Activated CD8-positive, alpha-beta memory T cell treated with anti-CD3 and anti-CD28 coated beads, Interleukin-2, amount 50 U/mL, for 24 hours (primary cell): ENCODE results near the gene RAC2.

Source experiments
- DNase-seq: peaks from one replicate; pipeline ENCODE4 v3.0.0-alpha.2; 2020; ENCODE audit errors: extremely low read depth

The RAC2 gene

DNA sequence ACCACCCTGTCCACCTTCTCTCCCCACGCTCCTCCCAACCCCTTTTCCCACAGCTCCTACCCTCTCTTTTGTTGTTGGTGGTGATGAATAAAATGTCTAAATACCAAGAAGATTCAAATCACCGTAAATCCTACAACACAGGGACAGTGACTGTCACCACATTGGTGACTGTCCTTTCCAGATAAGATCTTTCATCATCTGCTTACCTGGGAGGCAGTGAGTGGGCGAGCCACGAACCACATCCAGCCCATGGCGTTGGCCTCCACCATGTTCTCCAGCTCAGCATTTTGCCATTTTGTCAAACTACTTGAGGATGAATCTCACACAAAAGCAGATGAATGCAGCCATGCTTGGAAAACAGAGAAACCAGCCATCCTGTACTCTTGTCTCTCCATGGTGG is 31.6 kb upstream of the RAC2 start:
- DNase-seq, result no peak

DNA sequence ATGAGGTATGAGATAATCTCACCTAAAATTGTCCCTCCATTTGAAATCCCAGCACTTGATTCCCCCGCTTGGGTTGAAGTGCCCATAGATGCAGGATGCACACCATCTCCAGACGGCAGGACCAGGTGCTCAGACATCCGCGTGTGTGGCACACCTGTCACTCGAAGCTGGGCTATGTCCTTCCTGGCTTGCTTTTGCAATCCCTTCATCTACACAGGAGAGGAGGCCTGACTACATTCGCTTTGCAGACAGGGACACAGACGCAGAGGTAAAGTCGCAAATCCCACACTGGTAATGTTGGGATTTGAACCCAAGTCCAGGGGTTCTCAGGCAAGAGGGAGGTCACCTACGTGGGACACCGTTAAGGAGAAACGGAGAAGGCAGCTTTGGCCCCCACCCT is 31.1 kb upstream of the RAC2 start:
- DNase-seq, result no peak

DNA sequence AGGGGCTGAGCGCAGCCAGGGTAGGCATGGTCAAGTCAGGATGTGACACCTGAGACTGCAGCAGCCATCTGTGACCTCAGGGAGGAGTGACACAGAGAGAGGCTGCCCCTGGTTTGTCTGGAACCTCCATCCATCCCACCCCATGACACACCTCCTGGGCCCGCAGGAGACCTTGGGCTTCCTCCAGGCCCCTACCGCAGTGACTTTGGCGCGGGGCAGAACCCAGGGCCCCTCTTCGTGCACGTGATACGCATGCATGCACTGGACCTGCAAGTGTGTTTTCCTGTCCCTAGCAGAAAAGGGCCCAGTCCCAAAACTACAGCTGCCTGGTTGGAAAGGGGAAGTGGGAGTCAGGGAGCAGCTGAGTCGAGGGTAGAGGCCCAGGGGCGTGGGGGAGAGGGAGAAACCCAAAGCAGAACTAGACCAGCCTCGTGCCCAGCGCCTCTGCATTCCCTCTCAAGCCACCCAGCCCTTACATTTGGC is 30.4 kb upstream of the RAC2 start:
- DNase-seq, result no peak

DNA sequence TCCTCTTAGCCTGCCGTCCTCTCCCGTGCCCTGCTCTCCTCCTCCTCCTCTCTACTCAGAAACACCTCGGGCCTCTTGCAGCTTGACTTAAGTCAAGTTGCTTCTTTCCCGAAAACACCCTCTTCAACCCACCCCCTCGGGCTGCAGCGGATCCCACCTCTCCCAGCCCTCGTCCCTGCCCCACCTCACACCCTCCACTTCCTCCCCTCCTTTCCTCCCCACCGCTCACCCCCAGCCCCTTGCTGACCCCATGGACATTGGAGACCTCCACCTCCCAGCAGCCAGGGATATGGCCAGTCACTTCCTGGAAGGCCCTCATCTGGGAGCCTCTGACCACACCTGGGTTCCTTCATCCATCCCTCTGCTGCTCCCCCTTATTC is 29.8 kb upstream of the RAC2 start:
- no peak for DNase-seq

DNA sequence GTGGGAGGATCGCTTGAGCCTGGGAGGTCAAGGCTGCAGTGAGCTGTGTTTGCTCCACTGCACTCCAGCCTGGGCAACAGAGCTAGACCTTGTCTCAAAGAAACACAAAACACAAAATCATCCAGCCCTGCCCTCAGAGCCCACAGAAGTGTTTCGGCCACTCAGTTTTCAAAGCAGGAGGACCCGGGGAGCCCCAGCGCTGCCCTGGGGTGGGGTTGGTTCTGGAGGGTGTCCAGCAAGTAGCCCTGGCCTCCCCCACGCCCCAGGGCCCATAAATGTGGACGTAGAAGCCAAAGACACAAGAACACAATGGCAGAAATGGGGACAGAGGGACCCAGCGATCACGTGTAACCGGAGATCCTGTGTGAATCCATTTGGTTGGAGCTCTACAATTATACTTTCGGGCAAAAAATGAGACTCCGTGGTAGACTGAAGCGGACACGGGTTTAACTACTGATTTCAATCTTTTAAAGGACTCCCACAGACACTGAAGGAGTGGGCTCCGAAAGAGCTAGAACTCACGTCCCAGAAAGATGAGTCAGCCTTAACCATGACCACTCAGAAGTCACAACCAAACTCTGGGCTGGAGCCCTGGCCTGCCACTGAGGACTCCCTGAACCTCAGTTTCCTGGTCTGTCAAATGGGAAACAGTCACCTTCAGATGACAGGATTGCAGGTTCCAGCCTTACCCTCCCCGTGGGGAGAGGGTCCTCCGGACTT is 29.2 kb upstream of the RAC2 start:
- DNase-seq, result no peak

DNA sequence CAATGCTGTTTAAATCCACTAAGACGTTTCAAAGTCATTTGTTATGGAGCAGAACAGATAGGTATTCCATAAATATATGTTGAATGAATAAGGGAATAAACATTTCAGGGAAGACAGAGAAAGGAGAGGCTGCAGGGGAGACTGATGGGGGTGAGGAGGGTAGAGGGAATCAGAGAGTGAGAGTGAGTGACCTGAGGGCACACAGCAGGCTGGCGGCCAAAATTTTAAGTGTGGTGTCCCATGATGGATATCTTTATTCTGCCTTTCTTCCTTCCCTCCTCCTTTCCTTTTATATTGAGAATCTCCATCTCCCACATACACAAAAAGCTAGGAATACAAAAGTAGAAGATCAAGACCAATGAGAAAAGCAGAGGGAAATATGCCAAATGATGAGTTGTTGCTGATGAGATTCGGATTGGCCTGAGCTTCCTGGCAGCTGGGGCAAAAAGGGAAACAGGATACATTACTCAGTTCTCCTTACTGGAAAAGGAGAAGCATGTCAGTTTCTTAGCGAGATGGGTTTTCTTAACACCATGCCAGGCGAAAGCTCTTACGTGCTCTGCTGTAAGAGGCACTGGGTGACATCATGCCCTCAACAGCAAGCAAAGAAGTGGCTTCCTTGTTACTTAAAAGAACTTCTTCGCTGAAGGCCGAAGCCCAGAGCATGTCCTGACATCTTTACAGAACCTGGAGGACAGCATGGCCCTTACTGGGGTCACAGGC is 27.0 kb upstream of the RAC2 start:
- DNase-seq, result no peak

DNA sequence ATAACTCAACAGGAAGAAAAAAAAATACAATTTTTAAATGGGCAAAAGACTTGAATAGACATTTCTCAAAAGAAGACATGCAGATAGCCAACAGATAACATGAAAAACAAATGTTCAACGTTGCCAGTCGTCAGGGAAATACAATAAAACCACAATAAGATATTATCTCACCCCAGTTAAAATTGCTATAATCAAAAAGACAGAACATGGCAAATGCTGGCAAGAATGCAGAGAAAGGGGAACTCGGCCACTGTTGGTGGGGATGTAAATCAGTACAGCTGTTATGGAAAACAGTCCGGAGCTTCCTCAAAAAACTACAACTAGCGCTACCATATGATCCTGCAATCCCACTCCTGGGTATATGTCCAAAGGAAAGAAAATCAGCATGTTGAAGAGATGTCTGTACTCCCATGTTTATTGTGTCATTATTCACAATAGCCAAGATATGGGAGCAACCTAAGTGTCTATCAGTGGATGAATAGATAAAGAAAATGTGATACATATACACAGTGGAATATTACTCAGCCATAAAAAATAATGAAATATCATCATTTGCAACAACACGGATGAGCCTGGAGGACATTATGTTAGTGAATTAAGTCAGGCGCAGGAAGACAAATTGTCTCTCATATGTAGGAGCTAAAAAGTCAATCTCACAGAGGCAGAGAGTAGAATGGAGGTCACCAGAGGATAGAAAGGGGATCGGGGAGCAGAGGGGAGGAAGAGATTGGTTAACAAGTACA is 26.0 kb upstream of the RAC2 start:
- DNase-seq, result no peak

DNA sequence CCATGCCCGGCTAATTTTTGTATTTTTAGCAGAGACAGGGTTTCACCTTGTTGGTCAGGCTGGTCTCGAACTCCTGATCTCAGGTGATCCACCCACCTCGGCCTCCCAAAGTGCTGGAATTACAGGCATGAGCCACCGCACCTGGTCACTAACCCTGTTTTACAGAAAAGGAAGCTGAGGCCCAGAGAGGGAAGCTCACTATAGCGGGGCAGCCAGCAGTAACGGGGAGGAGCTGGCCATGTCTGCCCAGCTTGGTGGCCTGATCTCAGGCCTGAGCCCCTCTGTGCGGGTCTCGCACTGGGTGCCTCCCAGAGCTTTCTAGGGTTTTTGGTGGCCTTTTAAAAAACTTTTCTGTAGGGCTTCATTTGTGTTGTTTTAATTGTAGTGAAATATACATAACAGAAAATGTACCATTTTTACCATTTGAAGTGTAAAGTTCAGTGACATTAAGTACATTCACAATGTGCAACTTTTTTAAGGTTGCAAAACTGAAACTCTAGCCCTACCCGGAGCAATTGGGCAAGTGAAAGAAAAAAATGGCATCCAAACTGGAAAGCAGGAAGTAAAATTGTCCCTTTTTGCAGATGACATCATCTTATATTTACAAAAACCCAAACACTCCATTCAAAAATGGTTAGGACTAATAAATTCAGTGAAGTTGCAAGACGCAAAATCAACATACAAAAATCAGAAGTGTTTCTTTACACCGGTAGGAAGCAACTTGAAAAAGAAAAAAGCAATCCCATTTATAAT is 23.8 kb upstream of the RAC2 start:
- DNase-seq, result no peak

DNA sequence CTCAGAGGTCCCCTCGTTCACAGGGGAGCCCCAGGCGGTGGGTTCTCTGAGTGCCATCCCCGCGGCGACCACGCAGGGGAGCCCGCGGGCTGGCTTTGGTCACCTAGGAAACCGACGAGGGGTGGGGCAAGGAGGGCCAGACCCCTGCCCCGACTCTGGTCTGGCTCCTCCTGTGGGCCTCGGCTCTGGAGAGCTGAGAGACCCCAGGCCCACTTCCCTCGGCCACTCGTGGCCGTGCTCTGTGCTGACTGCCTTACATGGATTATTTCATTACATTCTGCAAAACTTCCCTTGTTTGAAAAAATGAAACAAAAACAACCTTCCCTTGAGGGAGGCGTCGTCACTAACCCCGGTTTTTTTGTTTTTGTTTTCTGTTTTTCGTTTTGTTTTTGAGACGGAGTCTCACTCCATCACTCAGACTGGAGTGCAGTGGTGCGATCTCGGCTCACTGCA is 23.1 kb upstream of the RAC2 start:
- DNase-seq, result no peak

DNA sequence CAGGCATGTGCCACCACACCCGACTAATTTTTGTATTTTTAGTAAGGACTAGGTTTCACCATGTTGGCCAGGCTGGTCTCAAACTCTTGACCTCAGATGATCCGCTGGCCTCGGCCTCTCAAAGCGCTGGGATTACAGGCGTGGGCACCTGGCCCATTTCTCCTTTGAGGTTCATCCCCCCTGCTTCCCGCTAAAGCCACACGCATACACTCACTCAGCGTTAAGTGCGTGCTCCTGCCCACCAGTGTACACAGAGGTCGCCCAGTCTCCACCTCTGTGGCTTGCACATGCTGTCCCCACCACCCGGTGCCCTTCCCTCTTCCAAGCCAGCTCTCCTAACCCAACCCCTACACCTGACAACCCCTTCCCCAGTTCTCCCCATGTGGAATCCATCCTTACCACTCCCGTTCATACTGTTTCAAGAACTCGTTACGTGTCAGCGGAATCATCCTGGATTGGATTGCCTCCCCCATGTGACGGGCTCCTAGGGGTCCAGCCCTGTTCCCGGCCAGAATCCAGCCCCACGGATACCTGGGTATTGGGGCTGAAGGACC is 22.6 kb upstream of the RAC2 start:
- DNase-seq, result no peak

DNA sequence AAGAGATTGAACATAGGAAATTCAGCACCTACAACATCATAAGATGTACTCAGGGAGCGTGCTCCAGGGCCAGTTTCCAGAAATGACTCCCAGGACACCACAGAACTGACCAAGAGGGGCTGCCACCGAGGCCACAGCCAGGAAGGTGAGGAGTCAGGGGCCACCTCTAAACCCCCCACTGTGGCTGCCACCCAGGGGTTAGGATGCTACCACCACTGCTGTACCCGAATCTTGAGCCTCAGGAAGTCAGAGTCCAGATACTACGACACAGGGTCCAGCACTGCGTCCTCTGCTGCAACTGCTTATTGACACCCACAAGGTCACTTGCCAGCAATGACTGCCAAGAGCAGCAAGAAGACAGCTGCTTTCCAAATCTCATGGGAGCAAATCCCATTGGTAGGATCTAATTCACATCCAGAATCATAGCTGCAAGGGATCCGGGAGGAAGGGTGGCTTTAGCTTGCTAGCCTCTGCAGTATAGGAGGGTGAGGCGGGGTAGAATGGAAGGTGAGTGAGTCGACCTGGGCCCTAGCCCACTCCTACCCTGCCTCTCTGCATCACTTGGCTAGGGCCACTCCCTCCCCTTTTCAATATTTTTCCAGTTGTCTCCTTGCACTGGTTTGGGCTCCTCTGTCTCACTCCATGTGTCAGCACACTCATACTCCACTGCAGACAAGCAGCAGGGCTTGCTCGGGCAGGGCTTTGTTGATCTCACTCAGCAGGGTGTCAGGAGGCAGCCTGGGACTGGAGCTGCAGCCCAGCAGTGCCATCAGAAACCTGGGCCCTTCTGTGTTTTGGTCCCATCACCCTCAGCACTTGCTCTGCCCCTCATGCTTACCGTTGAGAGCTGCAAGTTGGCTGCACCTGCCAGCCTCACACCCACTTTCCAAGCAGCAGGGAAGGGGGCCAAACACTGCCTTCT is 20.2 kb upstream of the RAC2 start:
- no peak for DNase-seq

DNA sequence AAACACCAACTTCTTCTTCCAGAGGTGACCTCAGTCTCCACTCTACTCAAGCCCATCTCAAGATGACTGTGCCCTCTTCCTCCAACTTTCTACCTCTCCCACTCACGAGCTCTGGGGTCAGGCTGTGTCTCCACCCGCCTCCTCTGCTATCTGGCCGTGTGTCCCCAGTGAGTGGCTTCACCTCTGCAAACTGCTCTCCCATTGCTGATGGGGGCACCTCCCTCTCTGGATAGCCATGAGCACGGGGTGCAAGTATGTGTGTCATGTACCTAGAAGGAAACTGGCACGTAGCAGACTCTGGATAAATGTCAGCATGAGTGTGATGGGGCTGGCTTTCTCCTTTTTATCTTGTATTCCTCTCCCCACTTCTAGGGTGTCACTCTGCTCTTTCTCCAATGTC is 18.3 kb upstream of the RAC2 start:
- no peak for DNase-seq

DNA sequence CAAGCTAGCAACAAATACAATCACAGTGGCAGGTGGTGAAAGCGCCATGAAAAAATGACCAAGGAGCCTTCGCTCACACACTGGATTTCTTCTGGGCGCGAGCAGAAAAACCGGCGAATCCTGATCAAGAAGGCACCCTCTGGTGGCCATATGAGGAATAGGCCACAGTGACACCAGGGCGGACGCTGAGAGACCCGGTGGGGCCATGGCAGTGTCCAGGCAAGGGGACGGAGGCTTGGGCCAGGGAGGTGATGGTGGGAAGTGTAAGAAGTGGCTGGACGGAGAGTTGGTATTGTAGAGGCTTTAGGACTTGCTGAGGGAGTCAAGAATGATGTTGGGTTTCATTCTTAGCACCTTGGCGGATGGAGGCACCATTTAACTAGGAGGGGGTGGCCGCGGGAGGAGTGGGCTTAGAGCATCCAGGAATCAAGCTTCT is 16.9 kb upstream of the RAC2 start:
- DNase-seq, result no peak

DNA sequence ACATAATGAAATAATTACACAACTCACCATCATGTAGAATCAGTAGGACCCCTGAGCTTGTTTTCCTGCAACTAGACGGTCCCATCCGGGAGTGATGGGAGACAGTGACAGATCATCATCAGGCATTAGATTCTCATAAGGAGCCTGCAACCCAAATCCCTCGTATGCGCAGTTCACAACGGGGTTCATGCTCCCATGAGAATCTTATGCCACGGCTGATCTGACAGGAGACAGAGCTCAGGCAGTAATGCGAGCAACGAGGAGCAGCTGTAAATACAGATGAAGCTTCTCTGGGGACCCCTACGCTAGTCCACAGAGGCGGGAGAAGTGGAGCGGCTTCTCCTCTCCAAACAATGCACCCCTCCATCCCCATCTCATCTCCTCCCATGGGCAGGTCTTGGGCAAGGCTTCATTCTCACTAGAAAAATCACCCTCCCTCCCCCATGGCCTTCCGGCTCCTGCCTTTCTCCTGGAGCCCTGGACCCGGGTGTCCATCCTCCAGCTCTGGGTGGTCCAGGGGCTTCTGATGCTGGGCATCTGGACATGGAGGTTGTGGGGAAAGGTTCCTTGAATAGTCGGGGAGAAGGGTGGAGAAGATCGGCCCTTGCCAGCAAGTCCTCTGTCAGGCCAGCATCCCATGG is 16.2 kb upstream of the RAC2 start:
- no peak for DNase-seq

DNA sequence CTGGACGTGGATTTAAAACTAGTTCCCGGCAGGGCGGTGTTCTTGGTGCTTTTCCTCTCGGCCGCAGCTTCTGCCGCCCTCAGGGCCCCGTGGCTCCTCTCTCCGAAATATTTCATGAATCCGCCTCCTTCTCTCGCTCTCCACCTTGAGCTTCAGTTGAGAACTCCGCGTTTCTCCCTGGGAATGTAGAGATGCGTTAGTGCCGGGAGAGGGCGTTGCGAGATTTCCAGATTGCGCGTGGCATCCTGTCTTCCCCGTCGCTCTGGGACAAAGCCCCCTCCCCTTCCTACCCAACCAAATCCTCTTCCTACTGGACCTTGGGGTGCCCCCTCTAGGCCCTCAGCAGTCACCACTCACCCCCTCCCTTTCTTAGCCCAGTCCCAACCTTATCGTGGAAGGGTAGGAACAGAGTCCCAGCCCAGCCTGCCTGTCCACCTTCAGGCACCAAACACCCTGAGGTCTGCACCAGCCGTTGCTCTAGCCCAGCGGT is 15.5 kb upstream of the RAC2 start:
- DNase-seq, result no peak

DNA sequence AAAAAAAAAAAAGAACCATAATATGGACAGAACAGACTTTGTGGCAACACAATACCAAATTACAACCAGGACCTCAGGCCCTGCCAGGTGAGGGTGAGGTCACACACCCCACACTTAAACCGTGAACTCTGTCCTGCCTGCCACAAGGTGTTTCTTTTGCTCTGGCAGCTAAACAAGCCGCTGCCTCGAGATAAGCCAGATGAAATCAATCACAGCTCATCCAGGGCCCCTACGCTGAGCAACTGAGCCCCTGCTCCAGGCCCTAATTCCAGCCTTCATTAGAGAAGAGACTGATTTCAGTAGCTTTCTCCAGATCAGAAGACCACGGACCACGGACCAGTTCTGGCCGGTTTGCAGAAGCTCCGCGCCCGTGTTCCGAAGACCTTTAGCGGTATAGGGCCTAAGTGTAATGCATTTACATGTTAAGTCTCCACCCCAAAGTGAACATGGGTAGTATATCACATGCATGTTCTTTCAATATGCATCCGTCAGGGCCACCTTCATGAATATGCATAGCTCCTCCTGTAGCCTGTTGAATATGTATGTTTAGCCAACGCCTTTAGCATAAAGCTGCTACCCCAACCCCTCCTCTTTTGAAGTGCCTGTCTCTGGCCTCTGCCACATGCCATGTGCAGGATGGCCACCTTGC is 14.8 kb upstream of the RAC2 start:
- DNase-seq, result no peak

DNA sequence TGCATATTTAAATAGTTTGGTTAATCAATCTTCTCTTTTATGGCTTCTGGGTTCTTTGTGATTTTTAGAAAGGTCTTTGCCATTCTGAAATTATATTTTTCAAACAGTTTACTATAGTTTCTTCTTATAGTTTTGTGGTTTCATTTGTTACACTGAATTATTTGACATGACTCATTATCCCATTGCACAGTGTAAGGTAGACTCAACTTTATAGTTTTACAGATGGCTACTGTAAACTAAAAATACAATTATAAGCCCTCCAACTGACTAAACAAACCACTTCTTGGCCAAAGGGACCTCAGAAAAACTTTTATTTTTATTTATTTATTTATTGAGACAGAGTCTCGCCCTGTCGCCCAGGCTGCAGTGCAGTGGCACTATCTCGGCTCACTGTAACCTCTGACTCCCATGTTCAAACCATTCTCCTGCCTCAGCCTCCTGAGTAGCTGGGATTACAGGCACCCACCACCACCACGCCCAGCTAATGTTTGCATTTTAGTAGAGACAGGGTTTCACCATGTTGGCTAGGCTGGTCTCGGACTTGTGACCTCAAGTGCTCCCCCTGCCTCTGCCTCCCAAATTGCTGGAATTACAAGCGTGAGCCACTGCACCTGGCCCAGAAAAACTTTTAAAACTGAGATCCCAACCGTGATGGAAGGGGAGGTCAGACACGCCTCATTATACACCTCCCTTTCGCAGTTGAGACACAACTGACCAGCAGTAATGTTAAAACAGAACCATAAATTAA is 14.1 kb upstream of the RAC2 start:
- DNase-seq, result no peak

DNA sequence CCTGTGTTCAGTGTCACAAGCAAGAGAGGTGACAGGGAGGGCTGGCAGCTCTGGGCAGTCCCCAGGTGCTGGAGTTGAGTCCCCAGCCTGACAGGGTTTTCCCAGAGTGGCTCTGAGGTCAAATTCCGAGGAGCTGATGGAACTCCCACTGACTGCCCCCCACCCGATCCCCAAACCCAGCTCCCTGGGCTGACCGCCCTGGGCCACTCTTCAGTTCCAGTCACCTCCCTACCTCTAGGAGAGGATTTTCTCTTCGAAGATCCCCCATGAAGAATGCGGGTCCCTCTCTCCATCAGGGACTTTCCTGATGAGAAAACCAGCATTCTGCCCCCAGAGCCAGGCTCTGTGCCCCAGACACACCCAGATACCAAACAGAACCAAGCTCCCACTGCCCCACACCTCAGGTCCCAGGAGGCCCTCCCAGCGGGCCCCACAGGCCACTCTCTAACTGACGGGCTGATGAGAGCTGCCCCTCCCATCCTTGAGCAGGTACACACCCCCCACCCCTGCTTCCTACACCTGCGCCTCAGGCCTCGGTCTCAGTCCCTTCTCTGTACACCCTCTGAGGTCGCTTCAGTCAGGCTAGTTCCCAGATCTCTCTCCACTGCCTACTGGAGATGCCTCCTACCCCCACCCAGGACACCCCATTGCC is 12.1 kb upstream of the RAC2 start:
- DNase-seq, result no peak
